GM18909 (cell line): ENCODE data around the gene ZNF764.
"Not testable (repeated sequence)": the region's sequence is repeated elsewhere in the genome, so short reads cannot be mapped to it uniquely, and the experiment has no call there.

Source experiments
- ATAC-seq: cut with Tn5 transposase; IDR thresholded peaks from one replicate; pipeline ENCODE4 v1.9.1; 2021; ENCODE audit warnings: mild to moderate bottlenecking; ENCODE audit not compliant: unreplicated experiment, poor library complexity

ZNF764 gene

DNA sequence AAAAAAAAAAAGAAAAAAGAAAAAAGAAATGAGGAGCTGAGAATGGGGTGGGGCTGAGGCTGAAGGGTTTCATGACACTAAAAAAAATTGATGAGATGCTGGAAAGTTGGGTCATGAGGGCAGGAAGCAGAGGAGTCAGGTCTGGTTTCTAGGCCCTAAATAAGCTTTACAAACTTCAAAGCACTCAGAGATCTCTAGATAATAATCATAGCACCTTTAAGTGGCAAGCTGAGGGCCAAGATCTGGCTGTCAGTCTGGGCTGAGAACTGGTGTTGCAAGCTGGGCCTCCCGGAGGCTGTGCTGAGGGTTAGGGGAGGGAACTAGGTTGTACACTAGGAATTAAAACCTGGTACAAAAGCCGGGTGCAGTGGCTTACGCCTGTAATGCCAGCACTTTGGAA is 6.4 kb downstream of the ZNF764 start:
- ATAC-seq, result no peak

DNA sequence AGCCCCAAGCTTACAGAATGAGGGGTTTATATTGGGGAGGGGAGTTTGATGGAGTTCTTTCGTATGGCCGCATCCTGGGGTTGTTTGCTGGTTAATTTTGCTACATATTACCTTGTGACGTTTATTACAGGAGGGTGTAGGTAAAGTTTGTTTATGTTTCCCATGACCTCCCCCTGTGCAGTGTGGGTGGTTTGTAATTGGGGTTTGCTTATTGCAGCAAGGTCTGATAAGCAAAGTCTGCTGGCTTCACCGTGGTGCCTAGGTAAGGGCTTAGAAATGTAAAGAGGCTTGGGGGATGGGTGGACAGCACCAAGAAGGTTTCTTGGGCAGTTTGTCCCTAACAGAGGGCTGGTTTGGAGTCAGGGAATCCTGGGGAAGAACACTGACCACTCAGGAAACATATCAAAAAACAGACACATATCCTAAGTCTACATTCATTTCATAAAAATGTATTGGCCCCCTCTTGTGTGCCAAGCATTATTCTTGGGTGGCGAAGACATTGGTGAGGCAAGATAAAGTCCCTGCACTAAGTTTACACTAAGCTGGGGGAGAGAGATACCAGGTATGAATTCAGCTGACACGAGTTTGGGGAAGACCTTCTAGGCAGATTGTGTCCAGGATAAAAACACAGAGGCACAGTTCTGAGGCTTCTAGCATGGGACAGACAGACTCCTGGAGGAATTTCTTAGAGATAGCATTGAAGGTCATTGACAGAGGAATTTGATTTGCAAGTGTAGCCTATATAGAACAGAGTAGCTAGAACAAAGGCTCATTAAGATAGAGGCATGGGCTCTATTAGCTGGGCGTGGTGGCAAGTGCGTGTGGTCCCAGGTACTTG is 9.5 kb downstream of the ZNF764 start:
- ATAC-seq, result no peak

GRCh38 chr16:30546115-30546514 is 12.1 kb downstream of the ZNF764 start:
- ATAC-seq, result no peak

DNA sequence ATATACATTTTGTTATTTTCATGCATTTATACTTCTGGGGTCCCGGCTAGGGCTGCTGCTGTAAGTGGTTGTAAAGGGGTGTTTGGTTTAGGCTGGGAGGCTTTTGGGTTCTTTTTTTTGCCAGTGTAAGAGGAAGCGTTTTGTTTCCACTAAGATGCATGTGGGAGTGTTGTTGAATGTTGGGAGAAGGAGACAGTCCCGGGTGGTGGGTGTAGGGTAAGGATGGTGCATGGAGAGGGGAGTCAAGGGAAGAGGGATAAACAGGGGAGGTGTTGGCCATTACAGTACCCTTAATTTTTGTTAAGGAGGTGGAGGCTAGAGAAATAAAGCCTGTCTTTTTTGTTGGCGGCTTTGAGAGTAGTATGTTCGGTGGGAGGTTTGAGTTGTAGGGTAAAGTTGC is 15.1 kb downstream of the ZNF764 start:
- no peak for ATAC-seq

DNA sequence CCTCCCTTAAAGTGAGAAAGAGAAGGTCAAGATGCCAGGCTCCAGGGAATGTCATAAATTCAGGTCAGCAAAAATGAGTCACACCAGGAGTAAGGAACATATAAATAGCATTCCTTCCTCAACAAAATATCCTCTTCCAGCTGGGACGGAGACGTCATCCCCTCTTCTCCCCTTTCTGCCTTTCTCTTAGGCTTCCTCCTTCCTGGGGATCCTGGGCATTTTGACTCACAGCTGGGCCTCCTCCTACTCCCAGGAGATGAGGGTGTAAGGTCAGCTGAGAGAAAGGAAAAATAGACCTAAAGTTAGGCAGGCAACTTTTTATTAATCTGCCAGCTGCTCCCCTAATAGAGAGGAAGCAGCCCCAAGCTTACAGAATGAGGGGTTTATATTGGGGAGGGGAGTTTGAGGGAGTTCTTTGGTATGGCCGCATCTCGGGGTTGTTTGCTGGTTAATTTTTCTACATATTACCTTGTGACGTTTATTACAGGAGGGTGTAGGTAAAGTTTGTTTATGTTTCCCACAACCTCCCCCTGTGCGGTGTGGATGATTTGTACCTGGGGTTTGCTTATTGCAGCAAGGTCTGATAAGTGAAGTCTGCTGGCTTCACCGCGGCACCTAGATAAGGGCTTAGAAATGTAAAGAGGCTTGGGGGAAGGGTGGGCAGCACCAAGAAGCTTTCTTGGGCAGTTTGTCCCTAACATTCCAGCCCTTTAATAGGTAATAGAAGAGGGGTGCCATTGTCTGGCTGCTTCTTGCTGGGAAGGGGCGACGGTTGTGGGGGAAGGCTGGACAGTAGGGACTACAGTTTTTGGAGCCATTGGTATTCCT is 16.5 kb downstream of the ZNF764 start:
- ATAC-seq, result no peak

DNA sequence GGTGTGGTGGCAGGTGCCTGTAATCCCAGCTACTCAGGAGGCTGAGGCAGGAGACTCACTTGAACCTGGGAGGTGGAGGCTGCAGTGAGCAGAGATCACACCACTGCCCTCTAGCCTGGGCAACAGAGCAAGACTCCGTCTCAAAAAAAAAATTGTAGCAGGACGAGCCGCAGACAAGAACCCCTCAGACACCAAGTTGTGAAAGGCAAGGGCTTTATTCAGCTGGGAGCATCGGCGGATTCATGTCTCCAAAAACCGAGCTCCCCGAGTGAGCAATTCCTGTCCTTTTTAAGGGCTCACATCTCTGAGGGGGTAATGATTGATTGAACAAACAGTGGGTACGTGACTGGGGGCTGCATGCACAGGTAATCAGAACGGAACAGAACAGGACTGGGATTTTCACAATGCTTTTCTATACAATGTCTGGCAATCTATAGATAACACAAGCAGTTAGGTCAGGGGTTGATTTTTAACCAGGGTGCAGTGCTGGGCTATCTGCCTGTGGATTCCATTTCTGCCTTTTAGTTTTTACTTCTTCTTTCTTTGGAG is 17.2 kb downstream of the ZNF764 start:
- not testable (repeated sequence) for ATAC-seq

DNA sequence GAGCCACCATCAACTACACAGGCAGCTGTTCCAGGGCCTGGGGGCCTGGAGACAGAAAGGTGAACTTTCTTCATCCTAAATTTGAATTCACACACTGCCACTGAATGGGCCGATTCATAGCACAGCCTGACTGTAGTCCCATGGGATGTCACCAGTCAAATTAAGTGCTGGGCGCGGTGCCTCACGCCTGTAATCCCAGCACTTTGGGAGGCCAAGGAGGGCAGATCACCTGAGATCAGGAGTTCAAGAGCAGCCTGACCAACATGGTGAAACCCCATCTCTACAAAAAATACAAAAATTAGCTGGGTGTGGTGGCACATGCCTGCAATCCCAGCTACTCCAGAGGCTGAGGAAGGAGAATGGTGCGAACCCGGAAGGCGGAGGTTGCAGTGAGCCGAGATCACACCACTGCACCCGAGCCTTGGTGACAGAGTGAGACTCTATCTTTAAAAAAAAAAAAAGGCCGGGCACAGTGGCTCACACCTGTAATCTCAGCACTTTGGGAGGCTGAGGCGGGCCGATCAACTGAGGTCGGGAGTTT is 18.1 kb downstream of the ZNF764 start:
- not testable (repeated sequence) for ATAC-seq

GRCh38 chr16:30539000-30539964 is 18.9 kb downstream of the ZNF764 start:
- ATAC-seq, result no peak

- not testable (repeated sequence) for ATAC-seq
Observed at GRCh38 chr16:30536391-30537024, 21.7 kb downstream of the ZNF764 start.

- ATAC-seq, result peak; percentile 50
Observed at GRCh38 chr16:30535777-30536190, 22.4 kb downstream of the ZNF764 start.

DNA sequence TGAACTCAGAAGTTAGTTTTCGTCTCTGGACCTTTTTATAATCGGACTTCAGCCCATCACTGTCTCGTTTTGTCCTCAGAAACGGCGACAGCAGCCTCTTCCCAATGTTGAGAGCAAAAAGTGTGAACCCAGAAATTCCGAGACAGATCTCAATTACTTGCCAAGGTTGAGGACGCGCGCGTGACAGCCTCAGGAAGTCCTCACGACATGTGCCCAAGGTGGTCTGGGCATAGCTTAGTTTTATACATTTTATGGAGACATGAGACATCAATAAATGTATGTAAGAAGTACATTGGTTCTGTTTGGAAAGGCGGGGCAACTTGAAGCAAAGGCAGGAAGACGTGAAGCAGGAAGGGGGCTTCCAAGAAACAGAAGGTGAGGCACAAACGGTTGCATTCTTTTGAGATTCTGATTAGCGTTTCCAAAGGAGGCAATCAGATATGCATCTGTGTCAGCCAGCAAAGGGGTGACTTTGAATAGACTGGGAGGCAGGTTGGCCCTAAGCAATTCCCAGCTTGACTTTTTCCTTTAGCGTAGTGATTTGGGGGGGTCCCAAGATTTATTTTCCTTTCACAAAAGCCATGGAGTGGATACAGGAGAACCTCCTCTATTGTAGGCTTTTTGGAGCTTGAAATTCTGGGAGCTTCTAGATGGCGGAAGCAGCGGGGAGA is 22.9 kb downstream of the ZNF764 start:
- peak; percentile 21 for ATAC-seq

- peak; percentile 73 for ATAC-seq
Observed at GRCh38 chr16:30534368-30535105, 23.6 kb downstream of the ZNF764 start, which contains the start of gene ZNF747. Gene ZNF747 (minus strand): TSS chr16:30534858. CDS start chr16:30534679, 179 bp downstream.

- ATAC-seq, result peak; percentile 17
Observed at GRCh38 chr16:30533748-30534367, 24.3 kb downstream of the ZNF764 start.

GRCh38 chr16:30533146-30533522 is 25.0 kb downstream of the ZNF764 start:
- ATAC-seq, result no peak

- no peak for ATAC-seq
Observed at GRCh38 chr16:30532285-30533145, 25.7 kb downstream of the ZNF764 start.

DNA sequence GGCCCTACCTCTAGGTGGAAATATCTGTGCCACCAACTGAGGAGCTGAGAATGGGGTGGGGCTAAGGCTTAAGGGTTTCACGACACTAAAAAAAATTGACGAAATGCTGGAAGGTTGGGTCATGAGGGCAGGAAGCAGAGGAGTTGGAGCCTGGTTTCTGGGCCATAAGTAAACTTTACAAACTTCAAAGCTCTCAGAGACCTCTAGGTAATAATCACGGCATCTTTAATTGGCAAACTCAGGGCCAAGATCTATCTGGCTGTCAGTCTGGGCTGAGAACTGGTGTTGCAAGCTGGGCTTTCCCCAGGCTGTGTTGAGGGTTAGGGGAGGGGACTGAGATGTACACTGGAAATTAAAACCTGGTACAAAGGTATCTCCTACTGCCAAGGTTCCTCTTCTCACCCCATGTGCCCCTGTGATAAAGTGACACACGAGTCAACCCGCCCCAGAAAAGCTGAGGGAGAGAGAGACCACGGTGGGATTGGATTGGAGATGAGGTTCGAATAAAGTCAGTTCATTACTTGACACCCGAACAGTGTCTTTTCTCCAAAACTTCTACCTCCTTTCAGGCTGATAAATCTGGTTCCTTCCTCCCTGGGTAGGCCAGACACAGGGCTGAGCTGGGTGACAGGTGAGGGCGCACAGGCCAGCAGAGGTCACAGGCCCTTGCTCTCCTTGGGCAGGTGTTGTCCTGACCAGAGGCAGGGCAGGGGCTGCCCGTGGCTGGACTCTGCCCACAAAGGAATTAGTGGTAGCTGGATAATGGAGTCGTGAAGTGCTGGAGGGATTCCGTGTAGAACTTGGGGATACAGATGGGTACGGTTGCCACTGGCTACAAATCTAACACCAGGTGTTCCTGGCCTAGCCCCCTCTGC is 27.8 kb downstream of the ZNF764 start:
- ATAC-seq, result no peak
